Renal pelvis (tissue), 12 donors: ENCODE results near the gene TTLL13. TPM values are rescaled to one million over a fixed set of nuclear protein-coding genes. Genes with fewer than 3 reads are reported as not detected.

Experiments
- DNase-seq: peaks from one replicate; pipeline ENCODE4 v3.0.0-alpha.2; 2013
- long read RNA-seq, 16 experiments: transcript quantifications; one replicate each; lab custom pipeline, GENCODE V29; 2026
- polyA plus RNA-seq, 3 donors: library from polyadenylated mRNA; unstranded; fragments of 120-200 nt; gene quantifications; one replicate each; pipeline ENCODE4 v1.2.1, GENCODE V29; 2013; ENCODE audit not compliant: insufficient read length in 3 of 3

The TTLL13 gene, protein sequence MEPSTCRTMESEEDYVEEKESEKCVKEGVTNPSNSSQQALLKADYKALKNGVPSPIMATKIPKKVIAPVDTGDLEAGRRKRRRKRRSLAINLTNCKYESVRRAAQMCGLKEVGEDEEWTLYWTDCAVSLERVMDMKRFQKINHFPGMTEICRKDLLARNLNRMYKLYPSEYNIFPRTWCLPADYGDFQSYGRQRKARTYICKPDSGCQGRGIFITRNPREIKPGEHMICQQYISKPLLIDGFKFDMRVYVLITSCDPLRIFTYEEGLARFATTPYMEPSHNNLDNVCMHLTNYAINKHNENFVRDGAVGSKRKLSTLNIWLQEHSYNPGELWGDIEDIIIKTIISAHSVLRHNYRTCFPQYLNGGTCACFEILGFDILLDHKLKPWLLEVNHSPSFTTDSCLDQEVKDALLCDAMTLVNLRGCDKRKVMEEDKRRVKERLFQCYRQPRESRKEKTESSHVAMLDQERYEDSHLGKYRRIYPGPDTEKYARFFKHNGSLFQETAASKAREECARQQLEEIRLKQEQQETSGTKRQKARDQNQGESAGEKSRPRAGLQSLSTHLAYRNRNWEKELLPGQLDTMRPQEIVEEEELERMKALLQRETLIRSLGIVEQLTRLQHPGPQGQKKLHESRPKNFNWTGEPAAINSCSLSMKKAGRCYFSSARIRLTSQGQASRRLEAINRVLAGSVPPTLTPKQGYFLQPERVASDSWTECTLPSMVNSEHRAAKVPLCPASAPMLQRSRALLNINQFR
- under 1 TPM in 1 of 3 donors, not detected in 2; 0.07 TPM for polyA plus RNA-seq
- long read RNA-seq, donor 1, result 0 reads
- long read RNA-seq, donor 2, result 0 reads
- long read RNA-seq, donor 3, result 0 reads
- long read RNA-seq, donor 4, result 0 reads
- long read RNA-seq, donor 5, result 0 reads
- long read RNA-seq, donor 6, result 0 reads
- long read RNA-seq, donor 7, result 0 reads
- long read RNA-seq, donor 8, result 0 reads
- long read RNA-seq, donor 9, result 0 reads
- long read RNA-seq, donor 10, result 0 reads
- long read RNA-seq, donor 11, result 0 reads
- long read RNA-seq, donor 12, result 0 reads
- long read RNA-seq, donor 13, result 0 reads
- long read RNA-seq, donor 14, result 0 reads
- long read RNA-seq, donor 15, result 0 reads
- long read RNA-seq, donor 16, result 0 reads

DNA sequence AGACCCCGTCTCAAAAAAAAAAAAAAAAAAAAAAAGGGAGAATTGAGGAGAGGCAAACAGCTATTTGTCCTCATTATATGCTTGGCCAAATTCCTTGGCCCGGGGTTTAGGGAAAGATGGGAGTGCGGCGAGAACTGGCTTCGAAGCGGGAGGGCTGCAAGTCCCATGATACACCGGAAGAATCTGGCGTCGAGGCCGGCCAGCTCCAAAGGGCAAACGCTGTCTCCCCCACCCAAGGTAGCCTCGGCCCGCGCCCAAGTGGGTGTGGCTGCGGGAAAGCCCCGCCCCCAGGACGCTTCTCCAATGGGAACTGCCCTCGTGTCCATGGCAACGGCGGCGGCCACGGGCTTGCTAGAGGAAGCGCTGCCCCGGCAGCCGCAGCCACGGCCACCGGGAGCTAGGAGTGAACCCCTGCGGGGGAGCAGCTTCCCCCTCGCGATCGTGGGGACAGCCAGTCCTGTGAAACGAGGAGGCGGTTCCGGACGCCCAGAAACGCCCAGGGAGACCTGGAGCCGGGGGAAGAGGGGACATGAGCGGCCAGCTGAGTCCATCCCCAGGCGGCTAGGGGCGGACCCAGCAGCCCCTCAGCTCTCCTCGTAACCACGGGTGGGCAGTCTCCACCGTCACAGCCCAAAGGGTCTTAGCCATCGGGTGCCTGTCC is at the start of gene TTLL13:
Gene TTLL13 (plus strand): TSS at position 354 of the 661 bp plus-strand sequence. CDS start 1,075 bp downstream, outside the sequence.
- DNase-seq, result peak; percentile 93

DNA sequence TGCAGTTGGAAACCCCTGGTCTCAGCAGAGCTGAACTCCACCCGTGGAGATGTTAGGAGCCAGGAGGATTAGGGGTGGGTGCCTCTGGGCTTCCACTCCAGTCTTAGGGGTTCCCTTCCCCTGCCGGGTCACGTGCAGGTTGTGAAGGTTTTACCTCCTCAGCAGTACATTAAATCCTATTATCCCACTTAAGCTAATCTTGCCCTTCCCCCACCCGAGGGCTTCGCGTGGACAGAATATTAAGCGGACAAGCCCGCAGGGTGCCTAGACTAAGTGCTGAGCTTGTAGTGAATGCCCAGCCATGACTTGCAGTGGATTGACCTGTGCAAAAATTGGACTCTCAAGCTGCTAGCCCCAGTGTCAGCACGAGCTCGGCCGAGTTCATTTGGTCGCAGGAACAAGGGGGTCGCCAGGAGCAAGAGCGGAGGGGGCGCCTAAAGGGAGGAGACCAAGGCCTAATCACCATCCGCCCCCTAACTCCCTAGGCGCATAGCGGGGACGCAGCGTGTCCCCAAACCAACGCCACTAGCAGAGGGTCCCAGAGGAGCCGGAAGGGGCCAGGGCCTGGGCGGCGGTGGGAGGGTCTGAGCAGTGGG is 48.7 kb upstream of the TTLL13 start:
- no peak for DNase-seq

DNA sequence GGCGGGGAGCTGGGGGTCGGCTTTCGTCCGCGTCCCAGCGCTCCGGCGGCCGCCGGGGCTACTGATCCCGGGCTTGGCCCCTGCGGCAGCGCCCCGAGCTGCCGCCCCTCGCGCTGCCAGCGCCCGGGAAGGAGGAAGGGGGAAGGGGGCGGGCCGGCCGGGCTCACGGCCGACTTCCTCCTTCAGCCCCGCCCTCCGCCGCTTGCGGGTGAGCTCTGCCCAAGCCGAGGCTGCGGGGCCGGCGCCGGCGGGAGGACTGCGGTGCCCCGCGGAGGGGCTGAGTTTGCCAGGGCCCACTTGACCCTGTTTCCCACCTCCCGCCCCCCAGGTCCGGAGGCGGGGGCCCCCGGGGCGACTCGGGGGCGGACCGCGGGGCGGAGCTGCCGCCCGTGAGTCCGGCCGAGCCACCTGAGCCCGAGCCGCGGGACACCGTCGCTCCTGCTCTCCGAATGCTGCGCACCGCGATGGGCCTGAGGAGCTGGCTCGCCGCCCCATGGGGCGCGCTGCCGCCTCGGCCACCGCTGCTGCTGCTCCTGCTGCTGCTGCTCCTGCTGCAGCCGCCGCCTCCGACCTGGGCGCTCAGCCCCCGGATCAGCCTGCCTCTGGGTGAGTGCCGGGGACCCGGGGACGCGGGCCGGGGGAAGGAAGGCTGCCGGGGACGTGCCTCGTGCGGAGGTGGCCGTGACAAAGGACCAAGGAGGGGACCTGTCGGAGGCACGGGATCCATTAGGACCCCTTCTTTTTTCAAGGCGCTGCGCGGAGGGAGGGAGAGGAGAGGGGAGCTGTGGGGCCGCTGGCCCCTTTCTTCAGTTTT is 48.0 kb upstream of the TTLL13 start, which contains the start of gene SEMA4B:
Gene SEMA4B (plus strand): TSS at position 201 of the 814 bp plus-strand sequence. CDS start 249 bp downstream, at position 450.
- peak; percentile 81 for DNase-seq

DNA sequence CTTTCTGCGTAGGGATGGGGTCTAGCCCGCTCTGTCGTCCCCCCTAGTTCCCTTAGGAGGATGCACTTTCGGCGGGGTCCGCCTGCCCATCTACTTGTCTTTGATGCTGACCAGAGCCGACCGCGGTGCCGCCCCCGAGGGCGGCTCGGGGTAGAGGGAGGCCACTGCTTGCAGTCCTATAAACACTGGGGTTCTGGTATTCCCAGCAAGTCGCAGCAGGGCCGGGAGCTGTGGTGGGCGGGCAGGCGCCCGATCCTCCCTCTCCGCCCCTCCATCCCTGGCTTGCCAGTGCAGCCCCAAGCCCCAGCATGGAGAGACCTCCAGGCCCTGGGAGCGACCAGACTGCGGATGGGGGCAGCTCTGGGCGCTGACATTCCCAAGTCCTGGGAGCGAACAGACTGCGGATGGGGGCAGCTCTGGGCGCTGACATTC is 47.4 kb upstream of the TTLL13 start:
- DNase-seq, result no peak

DNA sequence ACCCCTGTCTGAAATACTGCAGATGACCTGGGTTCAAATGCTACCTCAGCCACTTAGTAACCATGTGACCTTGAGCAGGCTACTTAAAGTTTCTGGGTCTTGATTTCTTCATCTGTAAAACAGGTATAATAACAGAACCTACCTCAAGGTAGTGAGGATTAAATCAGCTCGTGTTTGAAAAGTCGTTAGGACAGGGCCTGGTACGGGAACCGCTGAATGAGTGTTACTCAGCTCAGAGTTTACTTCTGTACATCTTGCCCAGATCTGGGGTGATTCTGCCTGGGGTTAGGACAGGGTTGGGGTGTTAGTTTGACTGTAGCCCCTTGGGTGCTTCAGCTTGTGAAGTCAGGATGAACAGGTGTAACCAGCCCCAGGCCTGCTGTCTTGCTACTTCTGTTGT is 46.4 kb upstream of the TTLL13 start:
- no peak for DNase-seq

DNA sequence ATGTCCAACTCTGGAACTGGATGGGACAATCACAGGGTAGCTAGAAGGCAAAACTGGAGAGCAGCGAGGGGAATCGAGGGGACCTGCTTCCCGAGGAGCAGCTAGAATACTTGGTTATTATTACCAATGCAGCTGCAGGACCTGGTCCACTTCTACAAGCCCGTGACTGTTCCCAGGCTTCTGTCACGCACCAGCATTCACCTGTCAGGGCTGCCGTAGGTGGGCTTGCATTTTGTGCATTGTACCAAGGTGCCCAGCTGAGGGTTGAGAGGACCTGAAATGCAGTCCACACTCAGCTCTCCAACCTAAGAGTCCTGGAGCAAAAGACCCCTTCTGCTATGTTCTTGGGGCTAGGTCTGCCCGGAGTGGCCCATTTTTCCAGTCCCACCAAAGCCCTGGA is 45.9 kb upstream of the TTLL13 start:
- DNase-seq, result no peak

DNA sequence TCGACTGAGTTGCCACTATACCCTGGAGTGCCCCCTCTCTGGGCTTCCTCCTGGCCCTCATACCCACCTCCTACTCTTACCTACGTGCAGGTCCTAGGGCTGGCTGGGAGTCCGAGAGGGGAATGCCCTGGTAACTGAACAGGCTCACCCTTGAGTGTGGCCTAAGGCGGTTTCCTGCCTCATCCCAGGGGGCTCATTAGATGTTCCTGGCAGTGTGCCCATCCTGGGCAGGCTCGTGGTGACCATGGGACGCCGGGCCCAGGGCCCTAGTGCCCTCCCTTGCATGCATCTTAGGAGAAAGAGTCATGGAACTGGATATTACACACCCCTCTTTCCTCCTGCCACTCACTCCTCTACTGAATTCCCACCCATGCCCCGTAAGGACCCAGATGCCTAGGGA is 45.4 kb upstream of the TTLL13 start:
- DNase-seq, result no peak

DNA sequence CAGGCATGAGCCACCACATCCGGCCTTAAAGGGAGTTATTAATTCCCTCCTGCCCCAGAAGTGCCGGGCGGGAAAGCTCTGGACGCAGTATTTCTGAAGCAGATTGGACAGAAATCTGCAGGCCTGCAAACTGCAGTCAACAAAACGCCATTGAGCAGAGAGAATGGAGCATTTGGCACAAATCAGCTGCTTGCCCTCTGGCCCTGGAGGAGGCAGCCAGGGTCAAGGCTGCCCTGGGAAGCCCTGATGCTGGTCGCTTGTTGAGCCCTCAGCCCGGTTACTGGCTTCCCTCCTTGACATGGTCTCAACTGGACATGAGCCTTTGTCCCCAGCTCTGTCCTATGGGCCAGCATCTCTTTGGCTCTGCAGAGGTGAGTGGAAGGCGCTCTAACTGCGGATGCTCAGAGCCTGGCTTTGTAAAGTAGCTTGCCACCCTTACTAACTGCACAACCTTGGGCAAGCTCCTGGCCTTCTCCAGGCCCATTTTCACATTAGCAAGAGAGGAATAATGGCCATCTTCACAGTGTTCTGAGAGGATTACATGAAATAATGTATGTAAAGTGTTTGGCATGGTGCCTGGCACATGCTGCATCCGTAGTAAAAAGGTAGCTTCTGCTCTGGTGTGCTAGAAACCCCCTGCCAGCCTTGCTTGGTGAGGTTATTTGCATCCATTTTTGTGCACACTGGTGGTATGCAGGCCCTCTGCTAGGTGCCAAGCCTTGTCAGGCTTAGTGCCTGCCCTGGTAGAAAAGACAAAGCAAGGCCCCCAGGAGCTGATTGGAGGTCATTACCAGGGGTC is 44.1 kb upstream of the TTLL13 start:
- no peak for DNase-seq

DNA sequence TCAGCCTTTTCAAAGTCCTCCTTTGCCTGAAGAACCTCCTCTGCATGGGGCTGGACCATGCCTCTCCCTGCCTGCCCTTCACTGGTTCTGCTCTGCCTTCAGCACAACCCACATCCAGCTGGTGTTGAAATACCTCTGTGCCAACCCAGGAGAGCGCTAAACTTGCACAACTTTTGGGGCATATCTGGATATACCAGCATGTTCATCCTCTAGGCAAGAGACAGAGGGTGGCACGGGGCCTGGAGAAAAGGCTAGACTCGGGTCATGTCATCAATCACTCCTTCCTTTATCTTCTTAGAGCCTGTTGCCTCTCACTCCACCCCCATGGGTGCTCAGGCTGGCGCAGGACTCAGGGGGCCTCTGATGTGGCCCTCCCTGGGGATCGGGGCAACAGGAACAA is 43.5 kb upstream of the TTLL13 start:
- no peak for DNase-seq

DNA sequence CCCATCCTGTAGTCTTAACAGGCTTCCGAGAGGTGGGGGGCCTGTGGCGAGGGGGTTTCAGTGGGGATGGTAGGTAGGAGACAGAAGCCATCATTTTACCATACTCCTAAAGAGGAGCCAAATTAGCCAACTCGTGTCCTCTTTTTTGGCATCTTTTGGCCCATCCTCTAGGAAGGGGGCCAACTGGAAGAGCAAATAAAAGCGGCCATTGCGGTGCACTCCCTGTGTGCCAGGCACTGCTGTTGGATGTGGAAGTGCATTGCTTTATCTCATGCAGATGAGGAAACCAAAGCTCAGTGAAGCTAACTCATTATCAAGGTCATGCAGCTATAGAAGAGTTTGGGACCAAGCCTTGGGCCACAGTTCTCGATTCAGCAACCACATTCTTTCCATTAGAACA is 42.1 kb upstream of the TTLL13 start:
- DNase-seq, result no peak

DNA sequence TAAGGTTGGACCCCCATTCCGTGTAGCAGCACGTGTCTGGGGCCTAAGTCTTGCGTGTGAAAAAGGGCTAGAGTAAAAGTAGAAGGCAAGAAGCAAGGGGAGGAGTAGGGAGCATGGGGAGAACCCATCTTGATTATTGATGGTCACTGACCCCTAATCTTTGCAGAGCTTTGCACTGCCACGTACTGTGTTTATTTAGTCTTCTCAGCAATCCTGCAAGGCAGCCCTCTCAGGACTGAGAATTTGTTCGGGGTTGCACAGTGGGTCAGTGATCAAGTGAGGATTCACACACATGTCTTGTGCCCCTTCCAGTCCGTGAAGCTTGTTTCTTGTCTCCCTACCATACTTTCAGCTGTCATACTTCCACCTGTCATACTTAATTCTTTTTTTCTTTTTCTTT is 41.0 kb upstream of the TTLL13 start:
- no peak for DNase-seq

DNA sequence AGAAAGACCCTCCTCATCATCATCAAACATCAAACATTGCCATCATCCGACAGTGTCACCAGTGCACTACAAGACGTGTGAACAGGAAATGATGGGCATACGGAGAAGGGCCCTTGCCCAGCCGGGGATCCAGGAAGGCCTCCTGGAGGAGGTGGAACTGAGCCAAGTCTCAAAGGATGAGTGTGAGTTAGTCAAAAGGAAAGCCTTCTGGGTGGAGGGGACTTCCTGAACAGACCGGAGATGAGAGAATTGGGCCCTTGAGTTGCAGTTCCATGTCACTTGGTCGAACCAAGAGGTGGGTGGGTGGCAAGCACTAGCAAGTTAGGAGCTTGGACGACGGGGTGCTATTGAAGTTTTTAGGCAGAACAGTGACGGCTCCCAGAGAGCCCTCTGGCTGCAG is 39.8 kb upstream of the TTLL13 start:
- DNase-seq, result no peak

DNA sequence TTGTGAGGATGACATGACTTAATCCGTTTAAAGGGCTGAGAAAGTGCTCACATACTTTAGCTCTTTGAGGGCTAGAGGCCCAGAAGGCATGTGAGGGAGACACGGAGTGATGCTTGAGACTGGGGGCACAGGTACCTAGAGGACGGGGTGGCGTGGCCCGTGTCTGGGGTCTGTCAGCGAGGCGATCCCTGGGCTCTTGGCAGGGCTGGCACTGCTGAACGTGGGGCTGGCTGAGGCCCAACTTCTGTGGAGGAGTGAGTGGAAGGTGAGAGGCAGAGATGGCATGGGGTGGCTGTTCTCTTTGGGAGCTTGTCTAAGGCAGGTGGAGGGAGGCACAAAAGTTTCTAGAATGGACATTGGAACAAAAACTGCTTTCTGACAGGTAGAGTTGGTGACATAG is 38.8 kb upstream of the TTLL13 start:
- no peak for DNase-seq

DNA sequence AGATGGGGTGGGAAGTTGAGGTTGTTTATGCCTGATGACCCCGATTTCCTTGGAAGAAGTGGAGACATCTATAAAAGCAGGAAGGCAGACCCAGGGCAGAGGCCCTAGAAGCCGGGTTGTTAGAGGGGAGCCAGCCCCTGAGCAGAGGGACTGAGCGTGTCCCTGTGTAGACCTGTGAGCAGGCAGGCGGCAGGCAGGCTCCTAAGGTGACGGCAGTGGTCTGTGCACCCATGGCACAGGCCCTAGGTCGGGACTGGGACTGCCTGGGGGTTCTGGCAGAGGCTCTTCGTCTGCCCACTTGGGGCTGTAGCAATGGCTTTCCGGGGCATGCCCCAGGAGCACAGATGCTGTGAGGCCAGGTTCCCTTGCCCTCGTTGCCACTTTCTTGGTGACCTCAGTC is 38.3 kb upstream of the TTLL13 start:
- no peak for DNase-seq

DNA sequence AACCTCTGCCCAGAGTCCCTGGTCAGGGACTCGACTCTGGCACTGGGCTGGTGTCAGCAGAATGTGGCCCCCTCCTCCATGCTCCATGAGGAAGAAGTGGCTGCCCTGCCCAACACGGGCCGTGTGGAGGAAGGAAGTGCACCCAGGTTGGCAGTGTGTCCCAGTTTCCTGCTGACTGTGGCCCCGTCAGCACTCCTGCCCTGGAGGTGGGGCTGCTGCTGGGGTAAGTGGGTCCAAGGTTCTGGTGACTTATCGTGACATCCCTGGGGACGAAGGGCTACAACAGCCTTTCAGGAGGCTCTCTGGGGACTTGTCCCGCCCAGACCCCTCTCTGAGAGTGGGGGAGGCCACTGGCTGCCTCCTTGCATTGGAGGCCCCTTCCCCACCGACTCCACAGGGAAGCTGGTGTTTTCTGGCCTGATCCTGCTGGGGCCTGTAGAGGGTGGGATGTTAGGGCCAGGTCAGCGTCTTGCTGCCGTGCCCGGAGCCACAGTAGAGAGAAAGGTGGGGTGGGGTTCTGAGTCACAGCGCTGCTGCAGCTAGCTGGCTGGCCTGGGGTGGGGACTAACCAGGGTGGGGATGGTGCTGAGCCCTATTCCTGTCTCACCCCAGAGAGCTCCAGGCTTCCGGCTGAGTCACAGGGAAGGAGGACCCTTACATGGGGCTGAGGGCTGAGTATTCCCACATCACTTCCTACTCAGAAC is 37.8 kb upstream of the TTLL13 start:
- no peak for DNase-seq

DNA sequence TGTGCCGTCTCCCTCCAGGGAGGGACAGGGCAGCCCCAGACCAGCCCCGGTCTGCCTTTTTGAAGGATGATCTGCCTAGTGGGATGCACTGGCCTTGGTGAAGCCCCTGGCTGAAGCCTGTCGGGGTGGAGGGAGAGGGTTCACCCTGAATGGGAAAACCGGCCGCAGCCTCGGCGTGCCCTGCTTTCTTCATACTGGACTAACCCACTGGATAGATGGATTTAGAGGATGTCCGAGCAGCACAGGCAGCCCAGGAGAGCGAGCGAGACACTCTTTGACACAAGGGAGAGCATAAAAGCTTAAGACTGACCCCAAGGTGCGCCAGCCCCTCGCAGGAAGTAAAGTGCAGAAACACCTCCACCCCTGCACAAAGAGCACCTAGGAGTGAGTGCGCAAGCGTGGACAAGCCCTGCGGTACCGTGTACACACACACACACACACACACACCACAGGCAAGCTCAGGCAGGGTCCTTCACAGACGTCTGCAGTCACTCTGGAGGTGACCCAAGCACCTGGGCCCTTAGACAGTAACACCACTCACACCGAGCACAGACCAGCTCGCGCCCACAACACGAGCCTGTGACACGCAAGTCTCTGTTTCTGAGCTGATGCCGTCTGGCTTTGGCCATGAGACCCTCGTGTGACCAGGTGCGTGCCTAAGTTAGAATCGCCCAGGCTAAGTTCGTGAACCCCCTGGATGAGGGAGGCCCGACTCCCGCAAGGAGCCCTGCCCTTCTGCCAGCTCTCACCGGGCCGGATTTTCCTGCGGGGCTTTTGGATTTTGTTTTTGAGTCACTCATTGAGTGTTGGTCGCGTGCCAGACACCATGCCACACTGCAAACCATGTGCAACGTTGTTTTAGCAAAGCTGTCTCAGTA is 36.9 kb upstream of the TTLL13 start:
- no peak for DNase-seq

DNA sequence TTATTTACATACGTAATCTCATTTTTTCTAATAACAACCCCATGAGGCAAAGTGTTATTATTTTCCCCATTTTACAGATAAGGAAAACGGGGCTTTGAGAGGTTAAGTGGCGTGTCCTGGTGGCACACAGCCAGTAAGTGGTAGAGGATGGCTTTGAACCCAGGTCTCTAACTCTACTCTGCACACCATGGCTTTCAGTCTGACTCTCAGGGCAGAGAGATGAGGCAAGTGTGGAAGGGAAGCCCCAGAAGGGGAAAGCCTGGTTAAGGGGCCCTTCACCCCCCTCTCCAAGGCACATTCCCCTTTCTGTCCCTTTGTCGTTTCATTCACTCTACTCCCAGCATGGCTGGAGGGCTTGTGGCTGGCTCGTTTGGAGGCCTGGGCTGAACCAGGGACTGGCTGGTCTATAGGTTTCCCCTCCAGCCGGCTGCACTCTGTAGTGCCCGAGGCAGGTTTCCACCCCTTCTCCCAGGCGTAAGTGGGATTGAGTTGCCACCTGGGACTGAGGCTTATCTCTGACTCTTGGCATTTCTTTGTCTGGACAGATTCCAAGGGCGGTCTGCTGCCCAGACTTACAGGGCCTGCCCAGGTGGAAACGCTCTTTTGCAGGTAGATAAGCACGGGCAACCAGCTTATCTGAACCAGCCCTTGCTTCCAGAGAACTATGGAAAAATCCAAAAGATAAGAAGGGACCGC is 36.1 kb upstream of the TTLL13 start:
- DNase-seq, result no peak
